Stimulated activated naive B cell treated with anti-CD40 and anti-IgM and Interleukin-4, amounts not matched to agents 10 μg/mL and 1 μg/mL and 100 μg/mL, for 72 hours (primary cell): ENCODE data around the gene TAP1.
A peak's percentile ranks its signal among the peaks of the same experiment; 100 is the strongest.

ENCODE experiments used
- ATAC-seq, 2 donors: fragments of 150-1000 bp; cut with Tn5 transposase; replicated peaks; 2 replicates each; pipeline ENCODE4 v1.10.0; 2021; ENCODE audit warnings: moderate library complexity in 1 of 2
- DNase-seq: peaks from one replicate; pipeline ENCODE4 v3.0.0; 2021
- H3K27ac Mint-ChIP-seq: one replicate; pipeline ENCODE4 v1.8.0; 2022; ENCODE audit warnings: mild to moderate bottlenecking, mixed read lengths
- H3K27me3 Mint-ChIP-seq, 2 donors: one replicate each; pipeline ENCODE4 v1.8.0; 2022; ENCODE audit warnings: mixed read lengths in 2 of 2
- H3K36me3 Mint-ChIP-seq, 2 donors: one replicate each; pipeline ENCODE4 v1.8.0; 2022; ENCODE audit warnings: mixed read lengths in 2 of 2, mild to moderate bottlenecking in 1 of 2
- H3K4me1 Mint-ChIP-seq, 2 donors: one replicate each; pipeline ENCODE4 v1.8.0; 2022; ENCODE audit warnings: mixed read lengths in 2 of 2, mild to moderate bottlenecking in 1 of 2
- H3K4me3 Mint-ChIP-seq, 2 donors: one replicate each; pipeline ENCODE4 v1.8.0; 2022; ENCODE audit warnings: mild to moderate bottlenecking in 2 of 2, mixed read lengths in 2 of 2, moderate library complexity in 1 of 2
- H3K9me3 Mint-ChIP-seq, 2 donors: one replicate each; pipeline ENCODE4 v1.8.0; 2022; ENCODE audit warnings: mixed read lengths in 2 of 2, mild to moderate bottlenecking in 1 of 2

TAP1 gene

GRCh38 chr6:32840604-32841246, 12.8 kb downstream of the TAP1 start:
- H3K27ac Mint-ChIP-seq: peak overlapping the region; percentile 100
- ATAC-seq (peak; percentile 15 to 21), DNase-seq (peak; percentile 61)
- no peaks in the 10 kb centered on the region for H3K27me3 Mint-ChIP-seq
- no peaks in the 10 kb centered on the region for H3K9me3 Mint-ChIP-seq
- peaks cover 60 to 78% of the 10 kb centered on the region in 2 donors for H3K4me1 Mint-ChIP-seq
- H3K4me3 Mint-ChIP-seq: peak overlapping the region; percentile 69 to 98
- H3K36me3 Mint-ChIP-seq: peaks cover 59 to 73% of the 10 kb centered on the region in 2 donors

DNA sequence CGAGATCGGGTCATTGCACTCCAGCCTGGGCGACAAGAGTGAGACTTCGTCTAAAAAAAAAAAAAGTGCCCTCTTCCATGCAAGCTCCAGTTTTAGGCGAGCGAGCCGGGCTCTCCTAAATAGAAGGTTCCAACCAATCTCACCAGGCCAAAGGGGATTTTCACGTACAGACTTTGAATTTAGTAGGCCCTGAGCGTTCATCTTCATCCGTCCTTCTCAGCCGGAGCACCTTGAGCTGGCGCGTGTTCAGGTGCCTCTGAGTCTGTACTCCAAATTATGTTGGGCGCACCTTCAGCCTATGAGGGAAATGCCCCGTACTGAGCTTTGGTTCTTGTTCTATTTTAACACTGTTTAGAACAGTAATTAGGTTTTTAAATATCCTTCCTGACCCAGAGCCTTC, 14.1 kb downstream of the TAP1 start:
- ATAC-seq (no peak), DNase-seq (no peak)
- peak overlapping the region; percentile 33 for H3K27ac Mint-ChIP-seq
- H3K4me1 Mint-ChIP-seq: peaks cover 61 to 80% of the 10 kb centered on the region in 2 donors
- H3K27me3 Mint-ChIP-seq: no peaks in the 10 kb centered on the region
- H3K36me3 Mint-ChIP-seq: peaks cover 58 to 73% of the 10 kb centered on the region in 2 donors
- H3K4me3 Mint-ChIP-seq: no peak overlapping the region
- H3K9me3 Mint-ChIP-seq: no peaks in the 10 kb centered on the region

GRCh38 chr6:32838114-32838958, 15.2 kb downstream of the TAP1 start, which contains the start of gene TAP2:
Gene TAP2, minus strand, starts transcription at chr6:32838739. Its CDS starts 506 bp downstream, at chr6:32838233.
- peak within 1 kb of the TSS; percentile 82 to 91 for H3K4me3 Mint-ChIP-seq
- H3K4me1 Mint-ChIP-seq: peaks cover 72 to 91% of the 10 kb centered on the region in 2 donors
- H3K9me3 Mint-ChIP-seq: peaks cover 0 to 6% of the 10 kb centered on the region in 2 donors
- H3K27ac Mint-ChIP-seq: peak within 1 kb of the TSS; percentile 97
- no peaks in the 10 kb centered on the region for H3K27me3 Mint-ChIP-seq
- DNase-seq (peak; percentile 95), ATAC-seq (peak; percentile 81 to 87)
- H3K36me3 Mint-ChIP-seq: peaks cover 64 to 73% of the 10 kb centered on the region in 2 donors

- peaks cover 69 to 92% of the 10 kb centered on the region in 2 donors for H3K4me1 Mint-ChIP-seq
- H3K36me3 Mint-ChIP-seq: peaks cover 65 to 75% of the 10 kb centered on the region in 2 donors
- H3K9me3 Mint-ChIP-seq: peaks cover 0 to 6% of the 10 kb centered on the region in 2 donors
- H3K4me3 Mint-ChIP-seq: peak overlapping the region; percentile 82 to 91
- H3K27ac Mint-ChIP-seq: peak overlapping the region; percentile 97
- no peak for DNase-seq
- no peak for ATAC-seq
- no peaks in the 10 kb centered on the region for H3K27me3 Mint-ChIP-seq
These were observed 15.8 kb downstream of the TAP1 start for GRCh38 chr6:32837651-32838113.

GRCh38 chr6:32836873-32837272, 16.6 kb downstream of the TAP1 start:
- H3K9me3 Mint-ChIP-seq: peaks cover 0 to 6% of the 10 kb centered on the region in 2 donors
- H3K27me3 Mint-ChIP-seq: no peaks in the 10 kb centered on the region

GRCh38 chr6:32835167-32835893, 18.2 kb downstream of the TAP1 start:
- Mint-ChIP-seq H3K4me1 (peaks cover 54 to 88% of the 10 kb centered on the region in 2 donors), H3K27me3 (no peaks in the 10 kb centered on the region), H3K36me3 (peaks cover 56 to 75% of the 10 kb centered on the region in 2 donors), H3K9me3 (peaks cover 0 to 6% of the 10 kb centered on the region in 2 donors), H3K27ac (peak overlapping the region; percentile 0), H3K4me3 (peak overlapping the region; percentile 6 to 18)
- no peak for ATAC-seq
- DNase-seq: no peak

More at GRCh38 chr6:32836873-32837272, 16.6 kb downstream of the TAP1 start:
- H3K4me3 Mint-ChIP-seq: peak overlapping the region; percentile 82 to 91
- peak overlapping the region; percentile 97 for H3K27ac Mint-ChIP-seq
- peaks cover 62 to 75% of the 10 kb centered on the region in 2 donors for H3K36me3 Mint-ChIP-seq
- DNase-seq: no peak
- ATAC-seq: no peak
- peaks cover 63 to 92% of the 10 kb centered on the region in 2 donors for H3K4me1 Mint-ChIP-seq

GRCh38 chr6:32833664-32834063, 19.8 kb downstream of the TAP1 start:
- Mint-ChIP-seq H3K36me3 (peaks cover 64 to 87% of the 10 kb centered on the region in 2 donors), H3K9me3 (peaks cover 0 to 6% of the 10 kb centered on the region in 2 donors), H3K4me1 (peaks cover 56 to 89% of the 10 kb centered on the region in 2 donors), H3K27me3 (no peaks in the 10 kb centered on the region), H3K4me3 (no peak overlapping the region), H3K27ac (peak overlapping the region; percentile 4)
- no peak for ATAC-seq
- DNase-seq: no peak

GRCh38 chr6:32832535-32832934, 21.0 kb downstream of the TAP1 start:
- H3K27me3 Mint-ChIP-seq: no peaks in the 10 kb centered on the region
- ATAC-seq (no peak), DNase-seq (no peak)
- H3K4me1 Mint-ChIP-seq: peaks cover 60 to 88% of the 10 kb centered on the region in 2 donors
- H3K4me3 Mint-ChIP-seq: no peak overlapping the region
- H3K36me3 Mint-ChIP-seq: peaks cover 68 to 93% of the 10 kb centered on the region in 2 donors
- H3K27ac Mint-ChIP-seq: peak overlapping the region; percentile 51
- peaks cover 0 to 6% of the 10 kb centered on the region in 2 donors for H3K9me3 Mint-ChIP-seq

GRCh38 chr6:32830936-32831335, 22.6 kb downstream of the TAP1 start:
- Mint-ChIP-seq H3K4me3 (no peak overlapping the region), H3K27me3 (no peaks in the 10 kb centered on the region), H3K9me3 (peaks cover 0 to 6% of the 10 kb centered on the region in 2 donors), H3K36me3 (peaks cover 62 to 87% of the 10 kb centered on the region in 2 donors), H3K4me1 (peaks cover 54 to 83% of the 10 kb centered on the region in 2 donors), H3K27ac (no peak overlapping the region)
- ATAC-seq (no peak), DNase-seq (no peak)

- Mint-ChIP-seq H3K36me3 (peaks cover 55 to 78% of the 10 kb centered on the region in 2 donors), H3K27me3 (no peaks in the 10 kb centered on the region), H3K9me3 (peaks cover 0 to 6% of the 10 kb centered on the region in 2 donors), H3K4me3 (no peak overlapping the region), H3K27ac (no peak overlapping the region), H3K4me1 (peaks cover 45 to 74% of the 10 kb centered on the region in 2 donors)
- ATAC-seq (no peak), DNase-seq (no peak)
These were observed 23.5 kb downstream of the TAP1 start for GRCh38 chr6:32830017-32830416.

DNA sequence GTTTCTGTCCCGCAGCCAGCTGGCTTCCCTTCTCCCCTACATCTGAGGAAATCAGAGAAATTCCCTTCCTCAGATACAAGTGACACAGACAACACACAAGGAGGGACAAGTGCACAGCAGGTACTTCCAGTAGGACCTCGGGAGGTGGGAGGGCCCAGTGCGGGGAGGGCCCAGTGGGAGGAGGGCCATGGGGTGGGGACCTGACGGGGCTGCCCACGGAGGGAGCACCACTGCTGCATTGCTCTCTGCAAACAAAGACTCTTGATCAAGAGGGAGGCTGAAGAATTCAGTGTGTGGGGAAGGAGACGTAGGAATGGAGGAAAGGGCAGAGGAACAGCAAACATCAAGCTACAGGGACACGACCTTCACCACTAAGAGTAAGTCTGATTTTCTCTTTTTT, 24.0 kb downstream of the TAP1 start:
- no peak for ATAC-seq
- peaks cover 0 to 6% of the 10 kb centered on the region in 2 donors for H3K9me3 Mint-ChIP-seq
- peaks cover 41 to 69% of the 10 kb centered on the region in 2 donors for H3K4me1 Mint-ChIP-seq
- no peak overlapping the region for H3K4me3 Mint-ChIP-seq
- H3K27me3 Mint-ChIP-seq: no peaks in the 10 kb centered on the region
- peaks cover 49 to 72% of the 10 kb centered on the region in 2 donors for H3K36me3 Mint-ChIP-seq
- no peak for DNase-seq
- peak overlapping the region; percentile 77 for H3K27ac Mint-ChIP-seq

- no peaks in the 10 kb centered on the region for H3K27me3 Mint-ChIP-seq
- peaks cover 29 to 45% of the 10 kb centered on the region in 2 donors for H3K4me1 Mint-ChIP-seq
- peak overlapping the region; percentile 25 for H3K27ac Mint-ChIP-seq
These were observed 26.5 kb downstream of the TAP1 start for GRCh38 chr6:32827025-32827424.

GRCh38 chr6:32825966-32826365, 27.5 kb downstream of the TAP1 start:
- Mint-ChIP-seq H3K4me3 (no peak overlapping the region), H3K27me3 (no peaks in the 10 kb centered on the region), H3K36me3 (peaks cover 24 to 38% of the 10 kb centered on the region in 2 donors), H3K27ac (no peak overlapping the region), H3K4me1 (peaks cover 34 to 45% of the 10 kb centered on the region in 2 donors), H3K9me3 (no peaks in the 10 kb centered on the region)
- DNase-seq (no peak), ATAC-seq (no peak)

More at GRCh38 chr6:32827025-32827424, 26.5 kb downstream of the TAP1 start:
- no peaks in the 10 kb centered on the region for H3K9me3 Mint-ChIP-seq
- peaks cover 28 to 48% of the 10 kb centered on the region in 2 donors for H3K36me3 Mint-ChIP-seq
- no peak overlapping the region for H3K4me3 Mint-ChIP-seq
- ATAC-seq: no peak
- no peak for DNase-seq
